Immature natural killer cell (primary cell): ENCODE measurements around the gene SLN. TPM values are rescaled to one million over a fixed set of nuclear protein-coding genes. Genes with fewer than 3 reads are reported as not detected.

Experiments used
- DNase-seq, 3 donors: peaks; one replicate each; pipeline ENCODE4 v3.0.0; 2022; ENCODE audit warnings: mixed read lengths in 1 of 3
- H3K27ac Mint-ChIP-seq, 6 donors: one replicate each; pipeline ENCODE4 v1.8.0; 2020; ENCODE audit warnings: mixed read lengths in 6 of 6, mild to moderate bottlenecking in 5 of 6, inconsistent platforms in 4 of 6, moderate library complexity in 3 of 6
- H3K27me3 Mint-ChIP-seq, 3 donors: one replicate each; pipeline ENCODE4 v1.8.0; 2020 to 2021; ENCODE audit warnings: low read depth in 3 of 3, mild to moderate bottlenecking in 3 of 3, mixed read lengths in 3 of 3, moderate library complexity in 3 of 3, inconsistent platforms in 1 of 3
- H3K36me3 Mint-ChIP-seq, 3 donors: one replicate each; pipeline ENCODE4 v1.8.0; 2020; ENCODE audit warnings: mixed read lengths in 3 of 3, inconsistent platforms in 2 of 3, mild to moderate bottlenecking in 2 of 3
- H3K4me1 Mint-ChIP-seq, 2 donors: one replicate each; pipeline ENCODE4 v1.8.0; 2020; ENCODE audit warnings: inconsistent platforms in 2 of 2, mild to moderate bottlenecking in 2 of 2, mixed read lengths in 2 of 2, moderate library complexity in 1 of 2
- H3K4me3 Mint-ChIP-seq, 5 donors: one replicate each; pipeline ENCODE4 v1.8.0; 2020; ENCODE audit warnings: mild to moderate bottlenecking in 5 of 5, mixed read lengths in 5 of 5, inconsistent platforms in 3 of 5, moderate library complexity in 3 of 5
- H3K9me3 Mint-ChIP-seq, 6 donors: one replicate each; pipeline ENCODE4 v1.8.0; 2020; ENCODE audit warnings: mild to moderate bottlenecking in 6 of 6, mixed read lengths in 6 of 6, inconsistent platforms in 4 of 6, moderate library complexity in 3 of 6
- polyA plus RNA-seq, 3 donors: library from polyadenylated mRNA; unstranded; fragments of 300-500 nt; fragmentation: Illumina TruSeq; gene quantifications; one replicate each; pipeline ENCODE4 v1.2.3, GENCODE V29; 2021

SLN gene
- polyA plus RNA-seq, 3 donors from 2014 or later, result not detected

GRCh38 chr11:107736546-107736945, 24.7 kb upstream of the SLN start:
- Mint-ChIP-seq H3K27me3 (peaks cover 0 to 9% (median 4%) of the 10 kb centered on the region in 3 donors), H3K36me3 (no peaks in the 10 kb centered on the region), H3K27ac (no peak overlapping the region), H3K4me3 (no peak overlapping the region), H3K4me1 (no peaks in the 10 kb centered on the region), H3K9me3 (peaks cover 0 to 7% (median 0%) of the 10 kb centered on the region in 6 donors)
- DNase-seq, result no peak

GRCh38 chr11:107733518-107733917, 21.7 kb upstream of the SLN start:
- Mint-ChIP-seq H3K4me3 (no peak overlapping the region), H3K9me3 (peaks cover 0 to 7% (median 0%) of the 10 kb centered on the region in 6 donors), H3K27me3 (peaks cover 0 to 2% (median 0%) of the 10 kb centered on the region in 3 donors), H3K36me3 (no peaks in the 10 kb centered on the region), H3K27ac (no peak overlapping the region), H3K4me1 (no peaks in the 10 kb centered on the region)
- no peak for DNase-seq

DNA sequence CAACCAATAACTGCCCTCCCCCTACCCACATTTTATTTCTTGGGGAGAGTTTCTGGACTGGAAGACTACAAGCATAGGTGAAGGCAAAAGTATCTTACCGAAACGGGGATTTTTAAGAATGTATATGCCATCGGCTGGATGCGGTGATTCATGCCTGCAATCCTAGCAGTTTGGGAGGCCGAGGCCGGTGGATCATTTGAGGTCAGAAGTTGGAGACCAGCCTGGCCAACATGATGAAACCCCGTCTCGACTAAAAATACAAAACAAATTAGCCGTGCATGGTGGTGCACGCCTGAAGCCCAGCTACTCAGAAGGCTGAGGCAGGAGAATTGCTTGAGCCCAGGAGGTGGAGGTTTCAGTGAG, 20.8 kb upstream of the SLN start:
- no peak overlapping the region for H3K27ac Mint-ChIP-seq
- H3K9me3 Mint-ChIP-seq, result peaks cover 0 to 7% (median 0%) of the 10 kb centered on the region in 6 donors
- no peak overlapping the region for H3K4me3 Mint-ChIP-seq
- H3K36me3 Mint-ChIP-seq, result no peaks in the 10 kb centered on the region
- no peak for DNase-seq
- H3K27me3 Mint-ChIP-seq, result peaks cover 1 to 2% (median 2%) of the 10 kb centered on the region in 3 donors
- no peaks in the 10 kb centered on the region for H3K4me1 Mint-ChIP-seq

GRCh38 chr11:107731941-107732688, 20.3 kb upstream of the SLN start:
- Mint-ChIP-seq H3K27ac (no peak overlapping the region), H3K27me3 (peaks cover 2 to 4% (median 3%) of the 10 kb centered on the region in 3 donors)

DNA sequence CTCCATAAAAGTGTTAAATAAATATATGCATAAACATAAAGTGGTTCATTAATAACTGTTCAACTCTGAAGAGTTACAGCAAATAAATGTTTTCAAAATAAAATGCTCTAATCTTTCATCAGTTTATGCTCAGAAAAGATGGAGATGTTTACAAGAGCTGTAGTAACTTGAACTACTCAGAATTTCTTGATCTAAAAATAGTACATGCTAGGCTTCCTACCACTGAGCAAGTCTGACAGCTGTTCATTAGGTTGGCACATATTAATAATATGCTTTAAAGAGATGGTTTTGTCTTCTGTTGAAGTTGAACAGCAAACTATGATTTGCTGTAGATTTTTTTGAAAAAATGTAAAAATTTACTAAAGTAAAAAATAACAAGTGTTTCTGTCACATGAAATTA, 10.8 kb upstream of the SLN start:
- Mint-ChIP-seq H3K27me3 (peaks cover 2 to 8% (median 3%) of the 10 kb centered on the region in 3 donors), H3K4me1 (no peaks in the 10 kb centered on the region)

More at GRCh38 chr11:107731941-107732688, 20.3 kb upstream of the SLN start:
- Mint-ChIP-seq H3K4me3 (no peak overlapping the region), H3K9me3 (peaks cover 0 to 7% (median 0%) of the 10 kb centered on the region in 6 donors), H3K36me3 (no peaks in the 10 kb centered on the region), H3K4me1 (no peaks in the 10 kb centered on the region)
- DNase-seq, result no peak

GRCh38 chr11:107721207-107721606, 9.4 kb upstream of the SLN start:
- H3K4me1 Mint-ChIP-seq, result no peaks in the 10 kb centered on the region
- DNase-seq, result no peak

More for the DNA sequence above, 10.8 kb upstream of the SLN start:
- no peak for DNase-seq
- H3K27ac Mint-ChIP-seq, result no peak overlapping the region
- no peak overlapping the region for H3K4me3 Mint-ChIP-seq
- no peaks in the 10 kb centered on the region for H3K36me3 Mint-ChIP-seq
- H3K9me3 Mint-ChIP-seq, result peaks cover 0 to 2% (median 0%) of the 10 kb centered on the region in 6 donors

GRCh38 chr11:107720303-107720774, 8.5 kb upstream of the SLN start:
- peaks cover 3 to 4% (median 3%) of the 10 kb centered on the region in 3 donors for H3K27me3 Mint-ChIP-seq
- H3K4me3 Mint-ChIP-seq, result no peak overlapping the region
- H3K36me3 Mint-ChIP-seq, result no peaks in the 10 kb centered on the region
- no peak overlapping the region for H3K27ac Mint-ChIP-seq
- DNase-seq, result no peak
- H3K9me3 Mint-ChIP-seq, result peaks cover 0 to 3% (median 0%) of the 10 kb centered on the region in 6 donors
- H3K4me1 Mint-ChIP-seq, result no peaks in the 10 kb centered on the region

More at GRCh38 chr11:107721207-107721606, 9.4 kb upstream of the SLN start:
- no peaks in the 10 kb centered on the region for H3K36me3 Mint-ChIP-seq
- no peak overlapping the region for H3K27ac Mint-ChIP-seq
- H3K27me3 Mint-ChIP-seq, result peaks cover 3 to 4% (median 3%) of the 10 kb centered on the region in 3 donors
- peaks cover 0 to 2% (median 0%) of the 10 kb centered on the region in 6 donors for H3K9me3 Mint-ChIP-seq
- H3K4me3 Mint-ChIP-seq, result no peak overlapping the region

- DNase-seq, result no peak
- Mint-ChIP-seq H3K36me3 (no peaks in the 10 kb centered on the region), H3K27ac (no peak overlapping the region), H3K27me3 (peaks cover 2 to 8% (median 6%) of the 10 kb centered on the region in 3 donors), H3K9me3 (peaks cover 0 to 3% (median 0%) of the 10 kb centered on the region in 6 donors), H3K4me3 (no peak overlapping the region), H3K4me1 (no peaks in the 10 kb centered on the region)
Observed at GRCh38 chr11:107719557-107720302, 7.9 kb upstream of the SLN start.

- no peak for DNase-seq
- no peak overlapping the region for H3K4me3 Mint-ChIP-seq
- no peaks in the 10 kb centered on the region for H3K36me3 Mint-ChIP-seq
- H3K4me1 Mint-ChIP-seq, result no peaks in the 10 kb centered on the region
- no peak overlapping the region for H3K27ac Mint-ChIP-seq
- peaks cover 0 to 3% (median 0%) of the 10 kb centered on the region in 6 donors for H3K9me3 Mint-ChIP-seq
- peaks cover under 1 to 10% (median 6%) of the 10 kb centered on the region in 3 donors for H3K27me3 Mint-ChIP-seq
Observed at GRCh38 chr11:107719073-107719472, 7.2 kb upstream of the SLN start.

- DNase-seq, result no peak
- Mint-ChIP-seq H3K36me3 (no peaks in the 10 kb centered on the region), H3K27ac (no peak overlapping the region), H3K4me1 (no peaks in the 10 kb centered on the region), H3K9me3 (peaks cover 0 to 3% (median 0%) of the 10 kb centered on the region in 6 donors), H3K27me3 (peaks cover 0 to 10% (median 6%) of the 10 kb centered on the region in 3 donors), H3K4me3 (no peak overlapping the region)
Observed at GRCh38 chr11:107716884-107717532, 5.2 kb upstream of the SLN start.

DNA sequence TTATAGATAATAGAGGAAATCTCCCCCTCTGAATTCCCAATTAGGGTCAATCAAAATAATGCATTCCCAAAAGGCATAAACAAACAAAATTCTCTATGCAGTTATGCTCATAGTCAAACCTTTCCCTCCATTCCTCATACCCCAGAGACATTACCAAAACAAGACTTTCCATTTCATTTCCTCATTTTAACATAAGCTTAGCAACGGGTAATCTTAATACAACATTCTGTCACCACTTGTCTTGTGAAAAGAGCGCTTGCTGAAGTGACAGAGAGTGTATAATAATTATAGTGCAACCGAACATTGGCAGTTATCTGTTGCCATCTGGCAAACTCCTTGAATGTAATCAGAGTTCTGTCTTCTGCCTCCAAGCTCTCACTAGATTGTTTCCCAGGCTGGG, 1.2 kb upstream of the SLN start:
- Mint-ChIP-seq H3K27ac (no peak overlapping the region), H3K27me3 (peaks cover 0 to 7% (median 6%) of the 10 kb centered on the region in 3 donors), H3K9me3 (peaks cover 0 to 2% (median 0%) of the 10 kb centered on the region in 6 donors), H3K36me3 (no peaks in the 10 kb centered on the region), H3K4me3 (no peak overlapping the region), H3K4me1 (no peaks in the 10 kb centered on the region)
- no peak for DNase-seq

- Mint-ChIP-seq H3K27ac (no peak overlapping the region), H3K9me3 (no peaks in the 10 kb centered on the region), H3K4me3 (no peak overlapping the region), H3K36me3 (no peaks in the 10 kb centered on the region), H3K4me1 (no peaks in the 10 kb centered on the region), H3K27me3 (peaks cover 2 to 7% (median 3%) of the 10 kb centered on the region in 3 donors)
- no peak for DNase-seq
Observed at GRCh38 chr11:107710301-107710700, 1.6 kb downstream of the SLN start.

DNA sequence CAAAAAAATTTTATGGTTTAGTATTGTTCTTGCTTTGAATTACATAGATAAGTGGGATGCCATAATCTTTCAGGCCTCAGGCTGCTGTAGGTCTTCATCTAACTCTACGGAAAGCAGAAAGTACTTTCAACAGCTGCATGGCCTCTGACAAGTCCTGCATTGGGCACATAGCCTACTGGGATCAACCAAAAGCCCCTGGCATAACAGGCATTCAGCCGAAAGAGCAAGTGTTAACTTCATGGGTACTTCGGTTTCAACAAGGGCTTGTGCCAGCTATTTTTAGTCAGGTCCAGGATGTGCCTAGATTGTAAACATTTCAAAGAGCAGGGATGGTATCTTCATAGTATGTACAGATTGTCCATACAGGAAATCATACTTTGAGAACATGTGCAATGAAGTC, 3.1 kb downstream of the SLN start:
- Mint-ChIP-seq H3K27ac (no peak overlapping the region), H3K27me3 (peaks cover 0 to 5% (median 0%) of the 10 kb centered on the region in 3 donors), H3K4me1 (no peaks in the 10 kb centered on the region), H3K36me3 (no peaks in the 10 kb centered on the region), H3K4me3 (no peak overlapping the region), H3K9me3 (no peaks in the 10 kb centered on the region)
- DNase-seq, result no peak

DNA sequence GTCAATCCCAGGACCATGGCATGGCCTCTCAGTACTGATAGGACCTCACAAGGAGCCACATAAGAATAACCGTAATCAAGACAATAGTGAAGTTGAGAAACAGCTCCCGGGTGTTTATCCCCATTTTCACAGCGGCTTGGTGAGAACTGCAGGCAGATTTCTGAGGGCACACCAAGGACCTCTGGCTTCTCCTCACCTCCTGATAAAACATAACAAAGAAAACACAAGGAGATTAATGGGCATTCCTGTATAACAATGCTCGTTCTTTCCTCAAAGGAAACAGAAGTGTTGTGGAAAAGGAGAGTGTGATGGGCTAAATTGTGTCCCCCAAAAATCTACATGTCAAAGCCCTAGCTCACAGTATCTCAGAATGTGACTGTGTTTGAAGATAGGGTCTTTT, 4.0 kb downstream of the SLN start:
- no peaks in the 10 kb centered on the region for H3K4me1 Mint-ChIP-seq
- no peak for DNase-seq
- H3K9me3 Mint-ChIP-seq, result no peaks in the 10 kb centered on the region
- peaks cover 0 to 5% (median 0%) of the 10 kb centered on the region in 3 donors for H3K27me3 Mint-ChIP-seq
- H3K4me3 Mint-ChIP-seq, result no peak overlapping the region
- no peaks in the 10 kb centered on the region for H3K36me3 Mint-ChIP-seq
- H3K27ac Mint-ChIP-seq, result no peak overlapping the region
